Measurements from ENCODE around the gene RNF166. TPM values are rescaled to one million over a fixed set of nuclear protein-coding genes. Genes with fewer than 3 reads are reported as not detected.

The RNF166 gene
- total and polyA plus RNA-seq, 2 of the 13 experiments (the other 11 are each of a cell fraction or from before 2014, with no cell fraction given), result 21.4 to 23.0 TPM

- peak; percentile 11; the same call in 1 of the 2 replicates for TF ChIP-seq RERE (CRISPR knock-in tag; IDR thresholded peaks at IDR 0.05; ENCODE audit: low read depth)
- peak; percentile 86 for TF ChIP-seq HES4 (CRISPR knock-in tag; IDR thresholded peaks at IDR 0.05; ENCODE audit: borderline replicate concordance)
- TF ChIP-seq CCAR2 (optimal IDR thresholded peaks at IDR 0.05; ENCODE audit: low read depth, low read length), result no peak
- TF ChIP-seq THAP9 (CRISPR knock-in tag; IDR thresholded peaks at IDR 0.05; ENCODE audit: borderline replicate concordance), result no peak
- TF ChIP-seq TEF (CRISPR knock-in tag; IDR thresholded peaks at IDR 0.05), result peak; percentile 74; the same call in 1 of the 2 replicates
- no peak for TF ChIP-seq RFX1 (IDR thresholded peaks at IDR 0.05)
- no peak for TF ChIP-seq ZNF3 (CRISPR knock-in tag; IDR thresholded peaks at IDR 0.05)
- TF ChIP-seq ZNF431 (CRISPR knock-in tag; IDR thresholded peaks at IDR 0.05; ENCODE audit: borderline replicate concordance, low read depth), result peak; percentile 32; the same call in 1 of the 2 replicates
- TF ChIP-seq ZNF275 (CRISPR knock-in tag; IDR thresholded peaks at IDR 0.05; ENCODE audit: borderline replicate concordance), result peak; percentile 32; the same call in 1 of the 2 replicates
- TF ChIP-seq FOXO4 (CRISPR knock-in tag; conservative IDR thresholded peaks at IDR 0.05), result peak; percentile 98
- TF ChIP-seq ISX (CRISPR knock-in tag; conservative IDR thresholded peaks at IDR 0.05), result peak; percentile 72; the same call in 1 of the 2 replicates
- peak; percentile 91 for TF ChIP-seq ZNF709 (CRISPR knock-in tag; IDR thresholded peaks at IDR 0.05)
- TF ChIP-seq FOXJ3 (CRISPR knock-in tag; IDR thresholded peaks at IDR 0.05; ENCODE audit: borderline replicate concordance), result no peak
- TF ChIP-seq ZNF772 (CRISPR knock-in tag; IDR thresholded peaks at IDR 0.05), result no peak; the same call in 1 of the 2 replicates
- TF ChIP-seq ZBTB25 (CRISPR knock-in tag; IDR thresholded peaks at IDR 0.05), result no peak
- TF ChIP-seq RAD21 (CRISPR knock-in tag; IDR thresholded peaks at IDR 0.05), result no peak; the same call in 1 of the 2 replicates
These were observed 55.4 kb downstream of the RNF166 start, which contains the start of gene CYBA (continued) for GRCh38 chr16:88650749-88651275.
